Measurements from ENCODE around the gene TROAP.
"Not testable (repeated sequence)": the region's sequence is repeated elsewhere in the genome, so short reads cannot be mapped to it uniquely, and the experiment has no call there.

The TROAP gene

GRCh38 chr12:49322708-49323523 lies at the start of gene TROAP:
TROAP (plus strand) TSS chr12:49323255; CDS start chr12:49323609, 354 bp downstream.
- DNase-seq = peak; percentile 96

- no peak for DNase-seq
Observed at GRCh38 chr12:49273726-49274395, 49.2 kb upstream of the TROAP start.

- no peak for DNase-seq
Observed at GRCh38 chr12:49274396-49275069, 48.5 kb upstream of the TROAP start.

- DNase-seq = no peak
Observed at GRCh38 chr12:49276304-49277290, 46.5 kb upstream of the TROAP start.

- DNase-seq = no peak
Observed at GRCh38 chr12:49277466-49277865, 45.6 kb upstream of the TROAP start.

GRCh38 chr12:49279706-49280159 lies 43.3 kb upstream of the TROAP start:
- no peak for DNase-seq

- DNase-seq = not testable (repeated sequence)
Observed at GRCh38 chr12:49280545-49280944, 42.5 kb upstream of the TROAP start.

- no peak for DNase-seq
Observed at GRCh38 chr12:49282302-49282701, 40.8 kb upstream of the TROAP start.

GRCh38 chr12:49282740-49283375 lies 40.2 kb upstream of the TROAP start:
- not testable (repeated sequence) for DNase-seq

- no peak for DNase-seq
Observed at GRCh38 chr12:49283541-49284429, 39.3 kb upstream of the TROAP start.

GRCh38 chr12:49284672-49285071 lies 38.4 kb upstream of the TROAP start:
- no peak for DNase-seq

- no peak for DNase-seq
Observed at GRCh38 chr12:49287876-49288275, 35.2 kb upstream of the TROAP start.

GRCh38 chr12:49288412-49288853 lies 34.6 kb upstream of the TROAP start:
- no peak for DNase-seq

GRCh38 chr12:49288922-49289555 lies 34.0 kb upstream of the TROAP start:
- no peak for DNase-seq

GRCh38 chr12:49292729-49293055 lies 30.4 kb upstream of the TROAP start:
- DNase-seq = peak; percentile 44

- peak; percentile 79 for DNase-seq
Observed at GRCh38 chr12:49293056-49293956, 29.7 kb upstream of the TROAP start.

- DNase-seq = no peak
Observed at GRCh38 chr12:49294086-49294803, 28.8 kb upstream of the TROAP start.

- no peak for DNase-seq
Observed at GRCh38 chr12:49294804-49295081, 28.3 kb upstream of the TROAP start.
